ENCODE results near the gene KY. TPM values are rescaled to one million over a fixed set of nuclear protein-coding genes. Genes with fewer than 3 reads are reported as not detected.

The KY gene
- not detected in 2 replicates for total RNA-seq

- no peak within 1 kb of the TSS for H3K27ac Mint-ChIP-seq
- H3K27me3 Mint-ChIP-seq (ENCODE audit: low read depth), result peaks cover 20% of the 10 kb centered on the region
- no peak for DNase-seq (ENCODE audit: low spot score)
- no peak within 1 kb of the TSS for H3K4me3 Mint-ChIP-seq (ENCODE audit: low read depth)
- H3K9me3 Mint-ChIP-seq, result no peaks in the 10 kb centered on the region
- H3K36me3 Mint-ChIP-seq (ENCODE audit: low read depth), result no peaks in the 10 kb centered on the region
- H3K4me1 Mint-ChIP-seq (ENCODE audit: low read depth), result no peaks in the 10 kb centered on the region
- intact Hi-C loops (cut with micrococcal nuclease), result no loop called here
Measured at GRCh38 chr3:134650431-134651346, at the start of gene KY. TSS of gene KY (minus strand) at chr3:134651022. CDS start at chr3:134650960, 62 bp downstream.

- H3K4me1 Mint-ChIP-seq (ENCODE audit: low read depth), result no peaks in the 10 kb centered on the region
- no peak for DNase-seq (ENCODE audit: low spot score)
- H3K27ac Mint-ChIP-seq, result no peak overlapping the region
- no peaks in the 10 kb centered on the region for H3K36me3 Mint-ChIP-seq (ENCODE audit: low read depth)
- no peaks in the 10 kb centered on the region for H3K27me3 Mint-ChIP-seq (ENCODE audit: low read depth)
- H3K4me3 Mint-ChIP-seq (ENCODE audit: low read depth), result no peak overlapping the region
- no peaks in the 10 kb centered on the region for H3K9me3 Mint-ChIP-seq
- intact Hi-C loops (cut with micrococcal nuclease), result no loop called here
Measured at GRCh38 chr3:134699721-134700120, 48.9 kb upstream of the KY start.

GRCh38 chr3:134699141-134699711 is 48.4 kb upstream of the KY start:
- intact Hi-C loops (cut with micrococcal nuclease), result no loop called here
- no peak overlapping the region for H3K27ac Mint-ChIP-seq
- no peaks in the 10 kb centered on the region for H3K9me3 Mint-ChIP-seq
- no peaks in the 10 kb centered on the region for H3K4me1 Mint-ChIP-seq (ENCODE audit: low read depth)
- DNase-seq (ENCODE audit: low spot score), result no peak
- H3K4me3 Mint-ChIP-seq (ENCODE audit: low read depth), result no peak overlapping the region
- H3K27me3 Mint-ChIP-seq (ENCODE audit: low read depth), result no peaks in the 10 kb centered on the region
- no peaks in the 10 kb centered on the region for H3K36me3 Mint-ChIP-seq (ENCODE audit: low read depth)

GRCh38 chr3:134697830-134698689 is 47.2 kb upstream of the KY start:
- Mint-ChIP-seq H3K27me3 (ENCODE audit: low read depth) (no peaks in the 10 kb centered on the region), H3K4me1 (ENCODE audit: low read depth) (no peaks in the 10 kb centered on the region), H3K9me3 (no peaks in the 10 kb centered on the region), H3K27ac (no peak overlapping the region), H3K4me3 (ENCODE audit: low read depth) (no peak overlapping the region), H3K36me3 (ENCODE audit: low read depth) (no peaks in the 10 kb centered on the region)
- intact Hi-C loops (cut with micrococcal nuclease), result no loop called here
- no peak for DNase-seq (ENCODE audit: low spot score)

GRCh38 chr3:134696155-134696554 is 45.3 kb upstream of the KY start:
- Mint-ChIP-seq H3K27ac (no peak overlapping the region), H3K36me3 (ENCODE audit: low read depth) (no peaks in the 10 kb centered on the region), H3K4me1 (ENCODE audit: low read depth) (no peaks in the 10 kb centered on the region), H3K9me3 (no peaks in the 10 kb centered on the region), H3K4me3 (ENCODE audit: low read depth) (no peak overlapping the region), H3K27me3 (ENCODE audit: low read depth) (no peaks in the 10 kb centered on the region)
- DNase-seq (ENCODE audit: low spot score), result no peak
- intact Hi-C loops (cut with micrococcal nuclease), result no loop called here

GRCh38 chr3:134694946-134695543 is 44.2 kb upstream of the KY start:
- intact Hi-C loops (cut with micrococcal nuclease), result no loop called here
- H3K36me3 Mint-ChIP-seq (ENCODE audit: low read depth), result no peaks in the 10 kb centered on the region
- no peak overlapping the region for H3K27ac Mint-ChIP-seq
- H3K9me3 Mint-ChIP-seq, result no peaks in the 10 kb centered on the region
- DNase-seq (ENCODE audit: low spot score), result no peak
- H3K27me3 Mint-ChIP-seq (ENCODE audit: low read depth), result no peaks in the 10 kb centered on the region
- H3K4me1 Mint-ChIP-seq (ENCODE audit: low read depth), result no peaks in the 10 kb centered on the region
- H3K4me3 Mint-ChIP-seq (ENCODE audit: low read depth), result no peak overlapping the region

GRCh38 chr3:134694466-134694865 is 43.6 kb upstream of the KY start:
- DNase-seq (ENCODE audit: low spot score), result no peak
- Mint-ChIP-seq H3K27ac (no peak overlapping the region), H3K36me3 (ENCODE audit: low read depth) (no peaks in the 10 kb centered on the region), H3K4me3 (ENCODE audit: low read depth) (no peak overlapping the region), H3K9me3 (no peaks in the 10 kb centered on the region), H3K27me3 (ENCODE audit: low read depth) (no peaks in the 10 kb centered on the region), H3K4me1 (ENCODE audit: low read depth) (no peaks in the 10 kb centered on the region)
- intact Hi-C loops (cut with micrococcal nuclease), result no loop called here

GRCh38 chr3:134693804-134694203 is 43.0 kb upstream of the KY start:
- H3K36me3 Mint-ChIP-seq (ENCODE audit: low read depth), result no peaks in the 10 kb centered on the region
- peaks cover 2% of the 10 kb centered on the region for H3K27me3 Mint-ChIP-seq (ENCODE audit: low read depth)

GRCh38 chr3:134693226-134693625 is 42.4 kb upstream of the KY start:
- peaks cover 2% of the 10 kb centered on the region for H3K27me3 Mint-ChIP-seq (ENCODE audit: low read depth)
- no peak for DNase-seq (ENCODE audit: low spot score)
- no peaks in the 10 kb centered on the region for H3K4me1 Mint-ChIP-seq (ENCODE audit: low read depth)
- H3K36me3 Mint-ChIP-seq (ENCODE audit: low read depth), result no peaks in the 10 kb centered on the region
- no peak overlapping the region for H3K27ac Mint-ChIP-seq
- H3K4me3 Mint-ChIP-seq (ENCODE audit: low read depth), result no peak overlapping the region
- no peaks in the 10 kb centered on the region for H3K9me3 Mint-ChIP-seq
- intact Hi-C loops (cut with micrococcal nuclease), result no loop called here

More at GRCh38 chr3:134693804-134694203, 43.0 kb upstream of the KY start:
- no peak for DNase-seq (ENCODE audit: low spot score)
- intact Hi-C loops (cut with micrococcal nuclease), result no loop called here
- H3K4me1 Mint-ChIP-seq (ENCODE audit: low read depth), result no peaks in the 10 kb centered on the region
- no peak overlapping the region for H3K4me3 Mint-ChIP-seq (ENCODE audit: low read depth)
- H3K9me3 Mint-ChIP-seq, result no peaks in the 10 kb centered on the region
- no peak overlapping the region for H3K27ac Mint-ChIP-seq

GRCh38 chr3:134690226-134690625 is 39.4 kb upstream of the KY start:
- Mint-ChIP-seq H3K27ac (no peak overlapping the region), H3K9me3 (no peaks in the 10 kb centered on the region), H3K27me3 (ENCODE audit: low read depth) (peaks cover 2% of the 10 kb centered on the region), H3K4me3 (ENCODE audit: low read depth) (no peak overlapping the region), H3K36me3 (ENCODE audit: low read depth) (no peaks in the 10 kb centered on the region), H3K4me1 (ENCODE audit: low read depth) (no peaks in the 10 kb centered on the region)
- intact Hi-C loops (cut with micrococcal nuclease), result no loop called here
- DNase-seq (ENCODE audit: low spot score), result no peak

GRCh38 chr3:134687642-134688041 is 36.8 kb upstream of the KY start:
- H3K9me3 Mint-ChIP-seq, result no peaks in the 10 kb centered on the region
- no peak overlapping the region for H3K27ac Mint-ChIP-seq
- H3K36me3 Mint-ChIP-seq (ENCODE audit: low read depth), result no peaks in the 10 kb centered on the region
- DNase-seq (ENCODE audit: low spot score), result no peak
- H3K4me1 Mint-ChIP-seq (ENCODE audit: low read depth), result no peaks in the 10 kb centered on the region
- H3K4me3 Mint-ChIP-seq (ENCODE audit: low read depth), result no peak overlapping the region
- H3K27me3 Mint-ChIP-seq (ENCODE audit: low read depth), result peaks cover 2% of the 10 kb centered on the region
- intact Hi-C loops (cut with micrococcal nuclease), result no loop called here

- Mint-ChIP-seq H3K4me3 (ENCODE audit: low read depth) (no peak overlapping the region), H3K36me3 (ENCODE audit: low read depth) (no peaks in the 10 kb centered on the region), H3K9me3 (no peaks in the 10 kb centered on the region), H3K27ac (no peak overlapping the region), H3K27me3 (ENCODE audit: low read depth) (peaks cover 4% of the 10 kb centered on the region), H3K4me1 (ENCODE audit: low read depth) (no peaks in the 10 kb centered on the region)
- intact Hi-C loops (cut with micrococcal nuclease), result no loop called here
- DNase-seq (ENCODE audit: low spot score), result no peak
Measured at GRCh38 chr3:134685929-134686802, 35.3 kb upstream of the KY start.
